HG02763 (cell line): ENCODE measurements around the gene CTDSP2.
"Not testable (repeated sequence)": the region's sequence is repeated elsewhere in the genome, so short reads cannot be mapped to it uniquely, and the experiment has no call there.

Experiments used
- ATAC-seq: cut with Tn5 transposase; IDR thresholded peaks from one replicate; pipeline ENCODE4 v1.9.1; 2021; ENCODE audit warnings: mild to moderate bottlenecking, moderate library complexity; ENCODE audit not compliant: unreplicated experiment

The CTDSP2 gene

GRCh38 chr12:57853864-57854556 lies 7.5 kb upstream of the CTDSP2 start:
- ATAC-seq = no peak

- ATAC-seq = no peak
These were observed 6.3 kb upstream of the CTDSP2 start for GRCh38 chr12:57852620-57853500.

- no peak for ATAC-seq
These were observed 5.7 kb upstream of the CTDSP2 start for GRCh38 chr12:57852200-57852599.

GRCh38 chr12:57851552-57851951 lies 5.0 kb upstream of the CTDSP2 start:
- no peak for ATAC-seq

- ATAC-seq = no peak
These were observed 4.4 kb upstream of the CTDSP2 start for GRCh38 chr12:57850854-57851430.

- not testable (repeated sequence) for ATAC-seq
These were observed 2.9 kb upstream of the CTDSP2 start for GRCh38 chr12:57849447-57849846.

- no peak for ATAC-seq
These were observed 2.5 kb upstream of the CTDSP2 start for GRCh38 chr12:57849035-57849434.

GRCh38 chr12:57848208-57848607 lies 1.7 kb upstream of the CTDSP2 start:
- no peak for ATAC-seq

GRCh38 chr12:57846285-57846576 lies 298 bp downstream of the CTDSP2 start:
- ATAC-seq = peak; percentile 3

GRCh38 chr12:57845478-57846284 lies 848 bp downstream of the CTDSP2 start:
- peak; percentile 26 for ATAC-seq

- ATAC-seq = no peak
These were observed 1.6 kb downstream of the CTDSP2 start for GRCh38 chr12:57844709-57845477.

- ATAC-seq = no peak
These were observed 3.9 kb downstream of the CTDSP2 start for GRCh38 chr12:57842342-57843294.

- no peak for ATAC-seq
These were observed 5.1 kb downstream of the CTDSP2 start for GRCh38 chr12:57841445-57841844.

GRCh38 chr12:57840726-57841125 lies 5.8 kb downstream of the CTDSP2 start:
- ATAC-seq = no peak

- no peak for ATAC-seq
These were observed 6.5 kb downstream of the CTDSP2 start for GRCh38 chr12:57839996-57840395.

- ATAC-seq = no peak
These were observed 7.8 kb downstream of the CTDSP2 start for GRCh38 chr12:57838594-57839302.

GRCh38 chr12:57837864-57838562 lies 8.5 kb downstream of the CTDSP2 start:
- ATAC-seq = no peak
